PC-3 (cell line): Measurements from ENCODE around the gene NAV2.

Experiments used
- CTCF ChIP-seq: fragments of 300-600 bp; sonication (generic); conservative IDR thresholded peaks from 2 replicates; pipeline ENCODE4 v1.5.1; 2017; ENCODE audit warnings: antibody characterized with exemption, low read depth, mild to moderate bottlenecking, low read length
- EZH2 ChIP-seq: fragments of 300-600 bp; sonication (generic); IDR thresholded peaks from one replicate; pipeline ENCODE4 v1.6.1; 2017; ENCODE audit warnings: antibody characterized with exemption, mild to moderate bottlenecking, low read length; ENCODE audit not compliant: unreplicated experiment
- EZH2phosphoT487 ChIP-seq: fragments of 300-600 bp; sonication (generic); IDR thresholded peaks from 2 replicates; pipeline ENCODE4 v1.6.1; 2018; ENCODE audit warnings: mild to moderate bottlenecking, antibody characterized with exemption, low read length, borderline replicate concordance

- no peak for TF ChIP-seq EZH2phosphoT487
- no peak for TF ChIP-seq CTCF
- no peak for TF ChIP-seq EZH2
Measured at GRCh38 chr11:19832901-19833300, 120.3 kb downstream of the NAV2 start.
